Measurements from ENCODE around the gene CAMK1. TPM values are rescaled to one million over a fixed set of nuclear protein-coding genes. Genes with fewer than 3 reads are reported as not detected.

CAMK1 gene
- total and polyA plus RNA-seq, 9 of the 15 experiments (the other 6 are each of a cell fraction or from before 2014, with no cell fraction given), result 0.23 to 10.7 (median 6.0) TPM

- TF ChIP-seq ZNF609 (CRISPR knock-in tag; IDR thresholded peaks at IDR 0.05; ENCODE audit: borderline replicate concordance), result no peak
- peak; percentile 41; the same call in 1 of the 2 replicates for TF ChIP-seq KLF13 (tag; IDR thresholded peaks at IDR 0.05; ENCODE audit: borderline replicate concordance, low read depth)
- TF ChIP-seq KHSRP (IDR thresholded peaks at IDR 0.05), result no peak
- 0 out of 4 replicates have a peak, but pooled peaks of 1 of the 2 experiments have one; percentile 16 for TF ChIP-seq KDM1A (IDR thresholded peaks at IDR 0.05)
- TF ChIP-seq TCF3 (CRISPR knock-in tag; IDR thresholded peaks at IDR 0.05), result no peak
- no peak for TF ChIP-seq ZSCAN29 (IDR thresholded peaks at IDR 0.05)
- TF ChIP-seq, protein P1, sequence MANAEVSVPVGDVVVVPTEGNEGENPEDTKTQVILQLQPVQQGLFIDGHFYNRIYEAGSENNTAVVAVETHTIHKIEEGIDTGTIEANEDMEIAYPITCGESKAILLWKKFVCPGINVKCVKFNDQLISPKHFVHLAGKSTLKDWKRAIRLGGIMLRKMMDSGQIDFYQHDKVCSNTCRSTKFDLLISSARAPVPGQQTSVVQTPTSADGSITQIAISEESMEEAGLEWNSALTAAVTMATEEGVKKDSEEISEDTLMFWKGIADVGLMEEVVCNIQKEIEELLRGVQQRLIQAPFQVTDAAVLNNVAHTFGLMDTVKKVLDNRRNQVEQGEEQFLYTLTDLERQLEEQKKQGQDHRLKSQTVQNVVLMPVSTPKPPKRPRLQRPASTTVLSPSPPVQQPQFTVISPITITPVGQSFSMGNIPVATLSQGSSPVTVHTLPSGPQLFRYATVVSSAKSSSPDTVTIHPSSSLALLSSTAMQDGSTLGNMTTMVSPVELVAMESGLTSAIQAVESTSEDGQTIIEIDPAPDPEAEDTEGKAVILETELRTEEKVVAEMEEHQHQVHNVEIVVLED (CRISPR knock-in tag; IDR thresholded peaks at IDR 0.05), result peak; percentile 59; the same call in 1 of the 2 replicates
- no peak for TF ChIP-seq ZNF212 (CRISPR knock-in tag; IDR thresholded peaks at IDR 0.05)
- peak; percentile 71 to 87 (median 84) for TF ChIP-seq CTCF (IDR thresholded peaks at IDR 0.05 in 2 of 3, conservative IDR thresholded peaks at IDR 0.05 in 1 of 3; ENCODE audit: insufficient read depth in 2 of 3, low read depth in 1 of 3, low read length in 3 of 3)
- TF ChIP-seq CSDE1 (IDR thresholded peaks at IDR 0.05), result no peak
- TF ChIP-seq ZBTB7A (IDR thresholded peaks at IDR 0.05; ENCODE audit: borderline replicate concordance, control insufficient read depth, low read depth, low read length), result peak; percentile 39; the same call in 1 of the 2 replicates
- no peak for TF ChIP-seq ZNF511 (CRISPR knock-in tag; IDR thresholded peaks at IDR 0.05)
- TF ChIP-seq, protein P2, sequence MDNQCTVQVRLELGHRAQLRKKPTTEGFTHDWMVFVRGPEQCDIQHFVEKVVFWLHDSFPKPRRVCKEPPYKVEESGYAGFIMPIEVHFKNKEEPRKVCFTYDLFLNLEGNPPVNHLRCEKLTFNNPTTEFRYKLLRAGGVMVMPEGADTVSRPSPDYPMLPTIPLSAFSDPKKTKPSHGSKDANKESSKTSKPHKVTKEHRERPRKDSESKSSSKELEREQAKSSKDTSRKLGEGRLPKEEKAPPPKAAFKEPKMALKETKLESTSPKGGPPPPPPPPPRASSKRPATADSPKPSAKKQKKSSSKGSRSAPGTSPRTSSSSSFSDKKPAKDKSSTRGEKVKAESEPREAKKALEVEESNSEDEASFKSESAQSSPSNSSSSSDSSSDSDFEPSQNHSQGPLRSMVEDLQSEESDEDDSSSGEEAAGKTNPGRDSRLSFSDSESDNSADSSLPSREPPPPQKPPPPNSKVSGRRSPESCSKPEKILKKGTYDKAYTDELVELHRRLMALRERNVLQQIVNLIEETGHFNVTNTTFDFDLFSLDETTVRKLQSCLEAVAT (IDR thresholded peaks at IDR 0.05), result peak in 1 of 2 experiments; percentile 10; a peak in 1 of 4 replicates
- TF ChIP-seq ATF7 (IDR thresholded peaks at IDR 0.05), result 0 out of 2 replicates have a peak, but pooled peaks have one; percentile 25
- 0 out of 4 replicates have a peak, but pooled peaks of 1 of the 2 experiments have one; percentile 45 for TF ChIP-seq FOXK2 (conservative IDR thresholded peaks at IDR 0.05 in 1 of 2, IDR thresholded peaks at IDR 0.05 in 1 of 2; ENCODE audit: low read depth in 2 of 2)
- TF ChIP-seq PML (IDR thresholded peaks at IDR 0.05; ENCODE audit: low read length), result no peak
Observed at GRCh38 chr3:9727041-9727595, 42.6 kb downstream of the CAMK1 start (continued).
